ENCODE results near the gene CAMKMT.
"Not testable (repeated sequence)": the region's sequence is repeated elsewhere in the genome, so short reads cannot be mapped to it uniquely, and the experiment has no call there.

The CAMKMT gene

GRCh38 chr2:44559108-44559507, 197.4 kb downstream of the CAMKMT start:
- no peak for DNase-seq

DNA sequence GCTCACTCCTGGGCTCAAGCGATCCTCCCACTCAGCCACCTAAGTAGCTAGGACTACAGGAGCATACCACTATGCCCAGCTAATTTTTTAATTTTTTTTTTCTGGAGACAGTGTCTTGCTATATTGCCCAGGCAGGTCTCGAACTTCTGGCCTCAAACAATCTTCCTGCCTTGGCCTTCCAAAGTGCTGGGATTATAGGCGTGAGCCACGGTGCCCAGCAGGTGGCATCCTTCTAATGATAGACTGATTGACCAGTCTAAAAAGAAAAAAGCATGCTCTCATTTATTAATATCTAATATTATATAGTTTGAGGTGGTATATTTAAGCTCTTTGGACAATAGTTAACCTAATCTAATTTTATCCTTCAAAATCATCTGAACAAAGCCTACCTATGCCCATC, 198.6 kb downstream of the CAMKMT start:
- peak; percentile 6 for DNase-seq

DNA sequence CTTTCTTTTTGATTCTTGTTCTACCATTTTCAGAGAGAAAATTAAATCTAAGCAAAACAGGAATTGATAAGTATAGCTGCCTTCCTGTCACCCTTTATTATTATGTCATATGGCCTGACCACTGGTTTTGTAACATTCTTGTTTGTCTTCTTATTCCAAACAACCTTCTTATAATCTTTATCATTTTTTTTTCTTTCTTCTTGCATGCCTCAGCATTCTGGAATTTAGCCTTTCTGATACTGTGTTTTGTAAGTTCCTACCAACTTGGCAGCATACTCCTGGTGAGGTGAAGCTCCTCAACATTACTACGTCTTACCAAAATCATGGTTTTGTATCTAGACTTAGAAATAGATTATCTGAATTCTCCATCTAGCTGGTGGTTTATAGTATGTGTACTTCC, 199.2 kb downstream of the CAMKMT start:
- no peak for DNase-seq

GRCh38 chr2:44562737-44563136, 201.0 kb downstream of the CAMKMT start:
- DNase-seq: no peak

- DNase-seq: no peak
Measured at GRCh38 chr2:44564752-44565151, 203.0 kb downstream of the CAMKMT start.

DNA sequence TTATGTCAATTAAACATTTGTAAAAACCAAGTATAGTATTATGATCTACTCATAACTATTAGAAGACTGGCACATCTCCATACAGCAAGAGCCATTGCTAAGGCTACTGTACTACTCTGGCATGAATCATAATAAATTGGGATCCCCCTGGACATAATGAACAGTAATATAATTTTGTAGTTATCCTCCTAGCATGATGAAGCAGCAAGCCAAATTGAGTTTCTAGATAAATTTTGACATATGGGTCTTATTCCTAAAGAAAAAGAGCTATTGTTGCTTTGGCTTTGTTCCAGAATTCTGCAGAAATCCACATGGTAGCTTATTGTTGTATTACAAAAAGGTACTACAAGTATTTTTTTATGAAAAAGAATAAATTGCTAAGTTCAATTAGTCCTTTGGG, 204.3 kb downstream of the CAMKMT start:
- DNase-seq: no peak

DNA sequence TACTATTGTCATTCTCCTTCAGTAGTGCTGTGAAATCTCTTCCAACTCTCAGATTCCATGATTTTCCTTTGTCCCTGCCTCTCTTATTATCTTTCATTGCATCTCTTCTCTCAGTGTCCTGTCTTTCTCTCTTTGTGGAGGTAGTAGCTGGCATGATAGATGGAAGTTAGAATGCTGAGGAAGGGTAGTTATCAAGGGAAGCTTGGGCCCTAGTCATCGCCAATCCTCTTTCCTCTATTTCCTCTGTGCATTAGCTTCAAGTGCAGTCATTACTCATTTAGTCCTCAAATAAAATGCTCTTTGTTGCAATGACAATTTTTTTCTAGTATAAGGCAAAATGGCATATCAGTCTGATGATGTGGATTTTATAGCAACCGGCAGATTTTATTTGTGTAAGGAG, 207.7 kb downstream of the CAMKMT start:
- DNase-seq: no peak

- no peak for DNase-seq
Measured at GRCh38 chr2:44570271-44570670, 208.5 kb downstream of the CAMKMT start.

GRCh38 chr2:44570777-44571176, 209.0 kb downstream of the CAMKMT start:
- no peak for DNase-seq

GRCh38 chr2:44572196-44572900, 210.6 kb downstream of the CAMKMT start:
- no peak for DNase-seq

DNA sequence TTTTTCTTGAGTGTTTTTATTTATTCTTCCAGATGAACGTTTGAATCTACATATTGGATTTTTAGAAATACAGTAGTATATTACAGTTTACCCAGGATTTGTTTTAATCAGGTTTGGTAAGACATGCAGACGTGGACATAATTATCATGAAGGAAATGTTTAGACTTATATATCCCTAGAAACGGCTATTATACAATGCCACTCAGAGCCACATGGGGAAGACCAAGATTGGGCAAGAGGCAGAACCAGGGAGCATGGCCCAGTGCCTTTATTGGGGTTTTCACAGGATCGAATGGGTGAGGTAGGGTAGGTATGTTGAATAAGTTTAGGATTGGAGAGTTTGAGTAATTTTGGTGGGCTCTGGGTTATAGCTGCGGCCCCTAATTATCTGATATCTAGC, 212.2 kb downstream of the CAMKMT start:
- DNase-seq: no peak

- no peak for DNase-seq
Measured at GRCh38 chr2:44578471-44579093, 216.8 kb downstream of the CAMKMT start.

- no peak for DNase-seq
Measured at GRCh38 chr2:44579115-44579836, 217.5 kb downstream of the CAMKMT start.

DNA sequence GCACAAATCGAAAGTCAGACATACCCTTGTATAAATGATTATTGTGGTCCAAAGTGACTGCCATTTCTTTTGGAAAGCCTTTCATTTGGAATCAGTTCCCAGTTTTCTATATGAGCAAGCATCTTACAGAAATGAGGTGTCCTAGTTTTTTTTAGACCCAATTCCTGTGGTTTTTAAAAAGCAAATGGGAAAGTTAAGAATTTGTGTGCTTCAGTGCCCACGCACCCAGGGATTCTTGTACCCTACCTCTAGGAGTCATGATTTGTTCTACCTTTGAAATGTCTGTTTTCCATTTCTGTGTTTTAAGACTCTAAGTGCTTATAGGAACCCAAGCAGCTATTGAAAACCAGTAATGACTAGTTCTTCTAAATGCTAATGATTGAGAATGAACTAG, 218.1 kb downstream of the CAMKMT start:
- DNase-seq: no peak

GRCh38 chr2:44580875-44581515, 219.2 kb downstream of the CAMKMT start:
- no peak for DNase-seq

GRCh38 chr2:44582363-44583008, 220.7 kb downstream of the CAMKMT start:
- DNase-seq: no peak

GRCh38 chr2:44595615-44596014, 233.9 kb downstream of the CAMKMT start:
- DNase-seq: not testable (repeated sequence)

DNA sequence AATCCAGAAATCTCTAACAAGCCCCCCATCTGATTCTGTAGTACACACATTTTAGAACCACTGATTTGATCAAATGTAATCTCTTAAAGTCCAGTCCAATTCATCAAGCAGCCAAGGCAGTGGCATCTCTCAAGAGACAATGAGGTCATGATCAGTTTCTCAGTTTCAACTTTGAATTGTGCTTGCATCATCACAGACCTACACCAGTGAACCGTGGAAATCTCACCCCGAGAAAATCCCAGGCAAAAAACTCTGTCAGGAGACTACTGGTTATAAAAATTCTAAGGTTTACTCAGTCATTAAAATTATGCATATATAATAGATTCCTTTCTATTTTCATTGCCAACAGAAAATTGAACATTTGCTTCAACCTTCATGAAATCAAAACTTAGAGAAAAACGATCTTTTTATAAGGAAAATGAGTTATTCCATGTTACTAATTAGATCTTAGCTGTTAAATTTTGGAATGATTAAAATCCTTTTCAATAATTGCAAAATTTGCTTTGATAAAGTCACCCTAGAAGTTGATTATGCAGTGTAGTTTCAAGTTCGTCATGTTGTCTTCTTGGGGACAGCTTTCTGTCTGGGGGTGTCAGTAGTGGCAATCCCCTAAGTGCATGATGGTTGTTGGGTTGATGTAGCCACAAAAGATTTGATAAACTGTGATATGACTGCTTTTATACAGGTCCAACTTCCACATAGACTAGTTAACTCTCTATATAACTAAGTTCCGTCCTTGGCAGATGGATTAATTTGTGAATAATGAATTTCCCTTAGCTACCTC, 235.0 kb downstream of the CAMKMT start:
- DNase-seq: no peak

DNA sequence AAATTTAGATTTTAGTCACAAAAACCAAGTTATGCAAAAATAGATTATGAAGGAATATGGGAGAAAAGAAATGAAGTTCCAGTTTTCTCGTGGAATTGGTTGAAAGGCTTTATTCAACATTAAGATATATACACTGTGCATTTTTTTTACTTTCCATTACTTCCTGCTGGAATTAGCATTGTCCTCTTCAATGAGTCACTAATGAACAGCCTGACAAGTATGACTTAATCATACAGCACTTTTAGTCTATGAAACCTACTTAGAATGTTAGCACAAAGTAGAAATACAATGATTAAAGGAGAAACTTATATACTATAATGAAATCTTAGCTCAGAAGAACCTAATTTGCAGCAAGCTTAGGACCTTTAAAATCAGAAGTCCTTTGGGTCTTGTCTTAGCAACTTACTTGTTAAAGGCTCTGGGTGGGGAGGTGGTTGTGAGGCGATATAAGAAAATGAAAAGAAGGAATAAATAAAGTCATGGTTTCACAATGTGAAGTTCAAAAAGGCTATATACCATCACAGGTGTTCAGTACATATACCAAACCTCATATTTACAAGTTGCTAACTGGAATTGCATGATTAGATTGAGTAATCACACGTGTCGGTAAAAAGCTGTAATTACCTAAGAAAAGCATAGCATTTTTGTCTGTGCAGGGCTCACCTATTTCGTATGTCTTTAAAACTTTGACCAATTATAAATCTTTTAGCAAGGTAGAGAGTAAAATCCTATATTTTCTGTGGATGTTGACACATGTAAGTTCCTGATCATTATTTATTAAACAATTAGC, 236.8 kb downstream of the CAMKMT start:
- no peak for DNase-seq

GRCh38 chr2:44599130-44599529, 237.4 kb downstream of the CAMKMT start:
- DNase-seq: no peak

DNA sequence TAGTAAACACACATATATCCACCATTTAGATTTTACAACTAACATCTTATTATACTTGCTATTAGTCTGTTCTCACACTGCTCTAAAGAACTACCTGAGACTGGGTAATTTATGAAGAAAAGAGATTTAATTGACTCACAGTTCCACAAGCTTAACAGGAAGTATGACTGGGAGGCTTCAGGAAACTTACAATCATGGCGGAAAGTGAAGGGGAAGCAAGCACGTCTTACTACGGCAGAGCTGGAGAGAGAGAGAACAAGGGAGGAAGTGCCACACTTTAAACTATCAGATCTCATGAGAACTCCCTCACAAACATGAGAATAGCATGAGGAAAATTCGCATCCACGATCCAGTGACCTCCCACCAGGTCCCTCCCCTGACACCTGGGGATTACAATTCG, 240.7 kb downstream of the CAMKMT start:
- DNase-seq: no peak

GRCh38 chr2:44605511-44605910, 243.8 kb downstream of the CAMKMT start:
- DNase-seq: no peak
